Fibroblast of pulmonary artery (primary cell): ENCODE measurements around the gene ALKBH4.

Experiments used
- DNase-seq: peaks from one replicate; pipeline ENCODE4 v3.0.0-alpha.2; 2010; ENCODE audit warnings: low read depth
- H3K4me3 ChIP-seq: replicated peaks from 2 replicates; pipeline ENCODE4 v1.5.1; 2011; ENCODE audit warnings: low read depth, mild to moderate bottlenecking, control low read depth, low read length, moderate library complexity
- CTCF ChIP-seq: IDR thresholded peaks from 2 replicates; pipeline ENCODE4 v1.5.1; 2011; ENCODE audit warnings: mild to moderate bottlenecking, control low read depth, low read length, inconsistent platforms; ENCODE audit errors: missing control alignments

ALKBH4 gene

GRCh38 chr7:102407910-102408309 is 56.8 kb downstream of the ALKBH4 start:
- no peak for TF ChIP-seq CTCF
- no peak overlapping the region for H3K4me3 ChIP-seq
- no peak for DNase-seq
